ENCODE data around the gene RAB4A. TPM values are rescaled to one million over a fixed set of nuclear protein-coding genes. Genes with fewer than 3 reads are reported as not detected.

RAB4A gene
- total and polyA plus RNA-seq, 2 donors (not counting 1 experiment from before 2014, with no cell fraction given), result 15.7 to 31.5 TPM

DNA sequence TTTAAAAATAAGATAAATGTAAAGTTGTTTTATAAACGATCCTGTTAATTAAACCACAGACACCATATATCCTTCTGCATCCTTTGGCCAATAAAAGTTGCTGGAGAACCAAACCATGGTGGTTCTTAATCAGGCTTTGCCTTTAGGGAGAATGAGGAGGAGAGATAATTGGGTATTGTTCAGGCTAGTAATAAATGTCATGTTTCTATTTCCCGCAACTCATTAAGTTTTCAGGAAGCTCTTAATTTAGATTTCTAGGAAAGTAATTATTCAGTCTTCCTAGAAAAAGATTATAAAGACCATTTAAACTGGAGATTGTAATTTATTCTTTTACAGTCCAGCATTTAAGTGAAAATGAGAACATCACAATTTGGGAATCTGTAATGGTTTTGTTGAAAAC, 34.5 kb downstream of the RAB4A start:
- Histone ChIP-seq H2AFZ (ENCODE audit: low read length) (no peak overlapping the region), H3K27ac (ENCODE audit: insufficient read depth, low read length) (no peak overlapping the region), H3K79me2 (ENCODE audit: control insufficient read depth, insufficient read depth, low read length) (no peaks in the 10 kb centered on the region), H3K4me1 (ENCODE audit: control insufficient read depth, extremely low read depth, insufficient read depth, low read length) (no peaks in the 10 kb centered on the region), H3K36me3 (ENCODE audit: control insufficient read depth, insufficient read depth, low read length) (peaks cover 1% of the 10 kb centered on the region), H4K20me1 (ENCODE audit: control insufficient read depth, extremely low read depth, insufficient read depth, low read length) (no peaks in the 10 kb centered on the region), H3K4me2 (ENCODE audit: extremely low read depth, insufficient read depth, low read length) (no peak overlapping the region), H3K4me3 (replicated peaks in 1 of 4; ENCODE audit: control extremely low read depth in 1 of 4, insufficient read depth in 1 of 4, low read depth in 3 of 4, low read length in 4 of 4) (no peak overlapping the region), H3K27me3 (ENCODE audit: control insufficient read depth, insufficient read depth, low read length) (no peaks in the 10 kb centered on the region), H3K9ac (ENCODE audit: insufficient read depth, low read length) (no peak overlapping the region), H3K9me3 (ENCODE audit: control insufficient read depth, insufficient read depth, low read depth, low read length) (no peaks in the 10 kb centered on the region)
- DNase-seq (ENCODE audit: low read depth in 2 of 2), result no peak
- TF ChIP-seq, protein P1, sequence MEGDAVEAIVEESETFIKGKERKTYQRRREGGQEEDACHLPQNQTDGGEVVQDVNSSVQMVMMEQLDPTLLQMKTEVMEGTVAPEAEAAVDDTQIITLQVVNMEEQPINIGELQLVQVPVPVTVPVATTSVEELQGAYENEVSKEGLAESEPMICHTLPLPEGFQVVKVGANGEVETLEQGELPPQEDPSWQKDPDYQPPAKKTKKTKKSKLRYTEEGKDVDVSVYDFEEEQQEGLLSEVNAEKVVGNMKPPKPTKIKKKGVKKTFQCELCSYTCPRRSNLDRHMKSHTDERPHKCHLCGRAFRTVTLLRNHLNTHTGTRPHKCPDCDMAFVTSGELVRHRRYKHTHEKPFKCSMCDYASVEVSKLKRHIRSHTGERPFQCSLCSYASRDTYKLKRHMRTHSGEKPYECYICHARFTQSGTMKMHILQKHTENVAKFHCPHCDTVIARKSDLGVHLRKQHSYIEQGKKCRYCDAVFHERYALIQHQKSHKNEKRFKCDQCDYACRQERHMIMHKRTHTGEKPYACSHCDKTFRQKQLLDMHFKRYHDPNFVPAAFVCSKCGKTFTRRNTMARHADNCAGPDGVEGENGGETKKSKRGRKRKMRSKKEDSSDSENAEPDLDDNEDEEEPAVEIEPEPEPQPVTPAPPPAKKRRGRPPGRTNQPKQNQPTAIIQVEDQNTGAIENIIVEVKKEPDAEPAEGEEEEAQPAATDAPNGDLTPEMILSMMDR (conservative IDR thresholded peaks at IDR 0.05 in 1 of 2, IDR thresholded peaks at IDR 0.05 in 1 of 2; ENCODE audit: low read depth in 1 of 2, low read length in 2 of 2), result no peak
- no peak for TF ChIP-seq EZH2 (IDR thresholded peaks at IDR 0.05; ENCODE audit: low read length, missing control alignments)

DNA sequence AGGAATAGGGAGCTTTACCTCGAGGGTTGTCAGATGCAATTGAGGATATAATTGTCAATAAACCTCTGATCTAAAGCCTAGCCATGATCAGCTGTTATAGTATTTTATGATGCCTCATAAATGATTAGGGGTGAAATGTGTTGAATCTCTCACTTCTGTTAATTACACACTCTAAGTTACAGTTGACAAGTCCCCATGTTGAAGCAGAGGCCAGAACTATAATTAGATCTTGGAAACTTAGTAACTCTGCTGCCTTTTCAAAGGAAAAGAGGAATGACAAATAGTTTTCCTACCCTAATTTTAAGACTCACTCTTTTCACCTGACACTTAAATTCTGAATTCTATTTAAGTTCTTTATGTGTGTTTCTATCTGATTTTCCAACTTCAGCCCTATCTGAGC, 38.2 kb downstream of the RAB4A start:
- H2AFZ ChIP-seq (ENCODE audit: low read length), result no peak overlapping the region
- no peak overlapping the region for H3K4me2 ChIP-seq (ENCODE audit: extremely low read depth, insufficient read depth, low read length)
- no peaks in the 10 kb centered on the region for H3K36me3 ChIP-seq (ENCODE audit: control insufficient read depth, insufficient read depth, low read length)
- H3K4me1 ChIP-seq (ENCODE audit: control insufficient read depth, extremely low read depth, insufficient read depth, low read length), result no peaks in the 10 kb centered on the region
- H3K4me3 ChIP-seq (replicated peaks in 1 of 4; ENCODE audit: control extremely low read depth in 1 of 4, insufficient read depth in 1 of 4, low read depth in 3 of 4, low read length in 4 of 4), result no peak overlapping the region
- H3K9ac ChIP-seq (ENCODE audit: insufficient read depth, low read length), result no peak overlapping the region
- H3K27ac ChIP-seq (ENCODE audit: insufficient read depth, low read length), result no peak overlapping the region
- H3K79me2 ChIP-seq (ENCODE audit: control insufficient read depth, insufficient read depth, low read length), result no peaks in the 10 kb centered on the region
- TF ChIP-seq, protein P1 (conservative IDR thresholded peaks at IDR 0.05 in 1 of 2, IDR thresholded peaks at IDR 0.05 in 1 of 2; ENCODE audit: low read depth in 1 of 2, low read length in 2 of 2), result no peak
- no peak for TF ChIP-seq EZH2 (IDR thresholded peaks at IDR 0.05; ENCODE audit: low read length, missing control alignments)
- no peak for DNase-seq (ENCODE audit: low read depth in 2 of 2)
- H3K27me3 ChIP-seq (ENCODE audit: control insufficient read depth, insufficient read depth, low read length), result no peaks in the 10 kb centered on the region
- H4K20me1 ChIP-seq (ENCODE audit: control insufficient read depth, extremely low read depth, insufficient read depth, low read length), result no peaks in the 10 kb centered on the region
- no peaks in the 10 kb centered on the region for H3K9me3 ChIP-seq (ENCODE audit: control insufficient read depth, insufficient read depth, low read depth, low read length)

DNA sequence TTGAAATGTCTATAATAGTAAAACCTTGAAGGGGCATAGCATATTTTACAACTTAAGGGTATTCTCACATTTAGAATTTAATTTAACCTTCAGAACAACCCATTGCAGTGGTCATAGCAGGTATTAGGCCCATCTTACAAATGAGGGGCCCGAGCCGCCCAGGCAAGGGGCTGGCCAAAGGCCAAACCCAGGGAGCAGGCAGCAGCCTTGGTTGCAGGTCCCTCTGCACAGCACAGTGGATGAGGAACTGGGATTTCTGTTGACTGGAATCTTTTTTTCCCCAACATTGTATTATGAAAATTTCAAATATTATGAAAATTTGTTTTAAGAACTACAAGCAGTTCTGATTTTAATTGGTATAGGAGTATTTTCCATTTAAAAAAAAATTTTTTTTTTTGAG, 38.8 kb downstream of the RAB4A start:
- H3K4me2 ChIP-seq (ENCODE audit: extremely low read depth, insufficient read depth, low read length), result no peak overlapping the region
- no peak overlapping the region for H2AFZ ChIP-seq (ENCODE audit: low read length)
- no peak overlapping the region for H3K4me3 ChIP-seq (replicated peaks in 1 of 4; ENCODE audit: control extremely low read depth in 1 of 4, insufficient read depth in 1 of 4, low read depth in 3 of 4, low read length in 4 of 4)
- no peaks in the 10 kb centered on the region for H4K20me1 ChIP-seq (ENCODE audit: control insufficient read depth, extremely low read depth, insufficient read depth, low read length)
- H3K9ac ChIP-seq (ENCODE audit: insufficient read depth, low read length), result no peak overlapping the region
- H3K9me3 ChIP-seq (ENCODE audit: control insufficient read depth, insufficient read depth, low read depth, low read length), result no peaks in the 10 kb centered on the region
- no peak for DNase-seq (ENCODE audit: low read depth in 2 of 2)
- no peaks in the 10 kb centered on the region for H3K36me3 ChIP-seq (ENCODE audit: control insufficient read depth, insufficient read depth, low read length)
- no peaks in the 10 kb centered on the region for H3K4me1 ChIP-seq (ENCODE audit: control insufficient read depth, extremely low read depth, insufficient read depth, low read length)
- H3K27ac ChIP-seq (ENCODE audit: insufficient read depth, low read length), result no peak overlapping the region
- no peaks in the 10 kb centered on the region for H3K27me3 ChIP-seq (ENCODE audit: control insufficient read depth, insufficient read depth, low read length)
- TF ChIP-seq, protein P1 (conservative IDR thresholded peaks at IDR 0.05 in 1 of 2, IDR thresholded peaks at IDR 0.05 in 1 of 2; ENCODE audit: low read depth in 1 of 2, low read length in 2 of 2), result no peak
- TF ChIP-seq EZH2 (IDR thresholded peaks at IDR 0.05; ENCODE audit: low read length, missing control alignments), result no peak
- H3K79me2 ChIP-seq (ENCODE audit: control insufficient read depth, insufficient read depth, low read length), result no peaks in the 10 kb centered on the region

All from fibroblast of lung (primary cell).